A549 treated with DMSO at 1 μM for 4 hours (cell line): ENCODE results near the gene MAT1A. TPM values are rescaled to one million over a fixed set of nuclear protein-coding genes. Genes with fewer than 3 reads are reported as not detected.

Experiments
- total RNA-seq: library from RNA; stranded (reverse); fragments of 200-300 nt; extraction: Qiagen RNA extraction; gene quantifications from 5 replicates; pipeline ENCODE4 v1.2.3, GENCODE V29; 2022; ENCODE audit warnings: low read depth

The MAT1A gene
- 0.11 TPM in 1 of 5 replicates, not detected in the others for total RNA-seq

GRCh38 chr10:80289451-80290287 lies at the start of gene MAT1A:
Gene MAT1A (minus strand): TSS chr10:80289658. CDS start chr10:80289423, 235 bp downstream.

Other genes with a start within 250 kb of the MAT1A start
- 14.7 to 21.1 TPM (median 19.8 TPM) in 5 replicates for gene TMEM254, start 211.0 kb downstream of the MAT1A start, total RNA-seq
- gene PLAC9, start 156.9 kb downstream of the MAT1A start, total RNA-seq, result 0.28 TPM in 1 of 5 replicates, not detected in the others
- 178 to 215 TPM (median 201 TPM) in 5 replicates for gene ANXA11, start 84.1 kb downstream of the MAT1A start, total RNA-seq
- not detected in 5 replicates for gene DYDC1, start 67.1 kb upstream of the MAT1A start, total RNA-seq
- 0.05 to 0.25 TPM in 2 of 5 replicates, not detected in the others for gene DYDC2, start 67.1 kb upstream of the MAT1A start, total RNA-seq
- 45.6 to 48.1 TPM (median 46.3 TPM) in 5 replicates for gene PRXL2A, start 118.9 kb upstream of the MAT1A start, total RNA-seq
- gene TSPAN14, start 164.7 kb upstream of the MAT1A start, total RNA-seq, result 97.2 to 147 TPM (median 135 TPM) in 5 replicates
- gene SH2D4B, start 248.2 kb upstream of the MAT1A start, total RNA-seq, result 0.02 to 0.08 TPM (median 0.06 TPM) in 3 of 5 replicates, not detected in the others